HEK293 (cell line): ENCODE measurements around the gene KCNMA1.

Experiments used
- CTCF ChIA-PET: fragments of 350-600 bp; formaldehyde crosslinking; extraction: SDS; loops from one replicate; lab custom pipeline; 2021; ENCODE audit warnings: antibody characterized with exemption; lab: Yijun Ruan, JAX
- POLR2A ChIA-PET: fragments of 300-600 bp; formaldehyde crosslinking; extraction: SDS; loops from one replicate; lab custom pipeline; 2020; ENCODE audit warnings: antibody characterized with exemption, inconsistent platforms; lab: Yijun Ruan, JAX
- H3K27ac ChIP-seq: fragments of 200-500 bp; sonication (Bioruptor generic); 2 replicates; pipeline ENCODE4 v1.5.1; 2014; ENCODE audit warnings: low read depth, low read length, control low read depth, inconsistent platforms; ENCODE audit errors: extremely low read depth
- H3K36me3 ChIP-seq, 2 experiments: fragments of 200-500 bp in 1 of 2; sonication (Bioruptor generic) in 1 of 2; 1 replicate in 1 of 2; 2 replicates in 1 of 2; pipeline ENCODE4 v1.5.1; 2014 to 2017; ENCODE audit warnings: inconsistent platforms in 2 of 2, low read length in 2 of 2; ENCODE audit not compliant: control insufficient read depth in 2 of 2, insufficient read depth in 1 of 2
- H3K4me1 ChIP-seq: fragments of 200-500 bp; sonication (Bioruptor generic); 2 replicates; pipeline ENCODE4 v1.5.1; 2014; ENCODE audit warnings: mild to moderate bottlenecking, low read length, inconsistent platforms; ENCODE audit not compliant: control insufficient read depth, insufficient read depth
- H3K4me3 ChIP-seq: 2 replicates; pipeline ENCODE4 v1.5.1; 2011; ENCODE audit warnings: low read depth, mild to moderate bottlenecking, control low read depth, low read length, moderate library complexity
- H3K9me3 ChIP-seq: fragments of 200-500 bp; sonication (Bioruptor generic); 2 replicates; pipeline ENCODE4 v1.5.1; 2014; ENCODE audit warnings: low read depth, low read length, inconsistent platforms; ENCODE audit not compliant: control insufficient read depth, insufficient read depth
- MEIS1 ChIP-seq: sonication (generic); formaldehyde crosslinking; IDR thresholded peaks from 2 replicates; pipeline ENCODE4 v1.8.1; 2022; ENCODE audit warnings: missing genetic modification reagents, mild to moderate bottlenecking, borderline replicate concordance
- PRDM1 ChIP-seq: fragments of 450-650 bp; formaldehyde crosslinking; IDR thresholded peaks from 2 replicates; pipeline ENCODE4; 2016; ENCODE audit warnings: missing biosample characterization, missing genetic modification characterization
- SALL2 ChIP-seq: fragments of 450-650 bp; formaldehyde crosslinking; IDR thresholded peaks from 2 replicates; pipeline ENCODE4 v1.5.0; 2017; ENCODE audit warnings: missing biosample characterization, mild to moderate bottlenecking, missing genetic modification characterization, borderline replicate concordance
- ZBTB20 ChIP-seq: fragments of 450-650 bp; formaldehyde crosslinking; IDR thresholded peaks from 2 replicates; pipeline ENCODE4 v1.5.1; 2016; ENCODE audit warnings: missing biosample characterization, missing genetic modification characterization
- ZNF221 ChIP-seq: fragments of 450-650 bp; formaldehyde crosslinking; IDR thresholded peaks from 2 replicates; pipeline ENCODE4 v1.5.1; 2017; ENCODE audit warnings: missing biosample characterization, missing genetic modification characterization, borderline replicate concordance
- ZNF248 ChIP-seq: fragments of 450-650 bp; formaldehyde crosslinking; IDR thresholded peaks from 2 replicates; pipeline ENCODE4 v1.5.1; 2017; ENCODE audit warnings: missing biosample characterization, missing genetic modification characterization
- ZNF292 ChIP-seq: fragments of 450-650 bp; formaldehyde crosslinking; IDR thresholded peaks from 2 replicates; pipeline ENCODE4 v1.5.1; 2016; ENCODE audit warnings: low read depth, missing biosample characterization, missing genetic modification characterization, borderline replicate concordance
- ZNF366 ChIP-seq: fragments of 450-650 bp; formaldehyde crosslinking; conservative IDR thresholded peaks from 2 replicates; pipeline ENCODE4 v1.5.1; 2016; ENCODE audit warnings: missing biosample characterization, missing genetic modification characterization
- ZNF530 ChIP-seq: fragments of 450-650 bp; formaldehyde crosslinking; IDR thresholded peaks from 2 replicates; pipeline ENCODE4 v1.5.1; 2016; ENCODE audit warnings: low read depth, missing biosample characterization, missing genetic modification characterization
- ZNF585B ChIP-seq: fragments of 450-650 bp; formaldehyde crosslinking; IDR thresholded peaks from 2 replicates; pipeline ENCODE4 v1.5.1; 2016; ENCODE audit warnings: missing biosample characterization, missing genetic modification characterization
- ZNF596 ChIP-seq: fragments of 450-650 bp; IDR thresholded peaks from 2 replicates; pipeline ENCODE4 v1.5.0; 2018; ENCODE audit warnings: missing biosample characterization, mild to moderate bottlenecking, missing genetic modification characterization, moderate library complexity
- ZNF670 ChIP-seq: fragments of 450-650 bp; formaldehyde crosslinking; IDR thresholded peaks from 2 replicates; pipeline ENCODE4 v1.5.1; 2016; ENCODE audit warnings: missing biosample characterization, missing genetic modification characterization, low read depth
- ZNF76 ChIP-seq: fragments of 450-650 bp; formaldehyde crosslinking; IDR thresholded peaks from 2 replicates; pipeline ENCODE4; 2016; ENCODE audit warnings: low read depth, missing biosample characterization, missing genetic modification characterization, borderline replicate concordance
- TF ChIP-seq, protein P1 (sequence below): fragments of 450-650 bp; formaldehyde crosslinking; IDR thresholded peaks from 2 replicates; pipeline ENCODE4 v1.5.1; 2016; ENCODE audit warnings: missing biosample characterization, missing genetic modification characterization
- TF ChIP-seq, protein P2 (sequence below): fragments of 450-650 bp; formaldehyde crosslinking; IDR thresholded peaks from 2 replicates; pipeline ENCODE4 v1.5.1; 2016; ENCODE audit warnings: missing biosample characterization, missing genetic modification characterization
- TF ChIP-seq, protein P3 (sequence below): fragments of 450-650 bp; IDR thresholded peaks from 2 replicates; pipeline ENCODE4 v1.5.1; 2018; ENCODE audit warnings: missing biosample characterization, mild to moderate bottlenecking, missing genetic modification characterization
- TF ChIP-seq, protein P4 (sequence below): fragments of 450-650 bp; formaldehyde crosslinking; IDR thresholded peaks from 2 replicates; pipeline ENCODE4 v1.5.1; 2016; ENCODE audit warnings: missing biosample characterization, missing genetic modification characterization

The KCNMA1 gene

DNA sequence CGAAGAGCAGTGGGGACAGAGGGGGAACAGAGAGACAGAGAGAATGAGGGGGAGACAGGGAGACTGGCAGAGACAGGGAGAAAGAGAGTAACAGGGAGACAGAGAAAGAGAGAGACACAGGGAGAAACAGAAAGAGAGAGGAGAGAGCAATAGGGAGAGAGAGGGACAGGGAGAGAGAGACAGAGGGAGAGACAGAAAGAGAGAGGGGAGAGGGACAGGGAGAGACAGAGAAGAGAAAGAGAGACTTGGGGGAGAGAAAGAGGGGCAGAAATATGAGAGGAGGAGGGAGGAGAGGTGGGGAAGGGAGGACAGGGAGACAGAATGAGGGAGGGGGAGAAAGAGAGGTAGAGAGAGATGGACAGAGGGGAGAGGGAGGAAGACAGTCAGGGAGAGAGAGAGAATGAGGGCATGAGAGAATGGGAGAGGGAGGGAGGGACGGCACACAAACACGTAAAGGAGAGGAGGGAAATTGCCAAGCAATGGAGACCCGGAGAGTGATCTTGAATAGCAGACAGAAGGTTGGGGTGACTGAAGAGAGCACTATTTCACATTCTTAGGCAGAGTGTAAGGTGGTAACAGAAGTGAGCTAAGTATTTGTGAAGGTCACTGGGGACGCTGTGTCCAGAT, 33.3 kb upstream of the KCNMA1 start (continued):
- TF ChIP-seq, protein P1, sequence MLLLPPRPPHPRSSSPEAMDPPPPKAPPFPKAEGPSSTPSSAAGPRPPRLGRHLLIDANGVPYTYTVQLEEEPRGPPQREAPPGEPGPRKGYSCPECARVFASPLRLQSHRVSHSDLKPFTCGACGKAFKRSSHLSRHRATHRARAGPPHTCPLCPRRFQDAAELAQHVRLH (tag by site-specific recombination), result no peak
- 0 out of 2 replicates have a peak, but pooled peaks have one; percentile 70 for TF ChIP-seq SALL2

DNA sequence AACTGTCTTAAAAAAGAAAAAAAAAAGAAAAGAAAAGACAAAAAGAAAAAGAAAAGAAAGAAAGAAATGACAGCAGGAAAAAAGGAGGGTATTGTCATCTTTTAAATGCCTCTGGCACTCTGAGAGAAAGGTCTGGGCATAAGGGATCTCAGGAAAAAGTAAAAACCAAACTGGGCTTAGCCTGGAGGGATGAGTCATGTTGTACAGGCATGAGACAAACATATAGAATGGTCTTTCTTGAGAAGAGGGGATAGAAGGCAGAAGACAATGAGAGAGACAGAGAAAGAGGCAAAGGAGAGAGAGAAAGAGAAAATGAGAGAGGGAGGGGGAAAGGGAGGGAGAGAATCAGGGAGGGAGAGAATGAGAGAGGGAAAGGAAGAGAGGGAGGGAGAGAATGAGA, 32.3 kb upstream of the KCNMA1 start:
- H3K27ac ChIP-seq, result no peak overlapping the region
- ChIA-PET CTCF (no interaction called here), POLR2A (no interaction called here)

DNA sequence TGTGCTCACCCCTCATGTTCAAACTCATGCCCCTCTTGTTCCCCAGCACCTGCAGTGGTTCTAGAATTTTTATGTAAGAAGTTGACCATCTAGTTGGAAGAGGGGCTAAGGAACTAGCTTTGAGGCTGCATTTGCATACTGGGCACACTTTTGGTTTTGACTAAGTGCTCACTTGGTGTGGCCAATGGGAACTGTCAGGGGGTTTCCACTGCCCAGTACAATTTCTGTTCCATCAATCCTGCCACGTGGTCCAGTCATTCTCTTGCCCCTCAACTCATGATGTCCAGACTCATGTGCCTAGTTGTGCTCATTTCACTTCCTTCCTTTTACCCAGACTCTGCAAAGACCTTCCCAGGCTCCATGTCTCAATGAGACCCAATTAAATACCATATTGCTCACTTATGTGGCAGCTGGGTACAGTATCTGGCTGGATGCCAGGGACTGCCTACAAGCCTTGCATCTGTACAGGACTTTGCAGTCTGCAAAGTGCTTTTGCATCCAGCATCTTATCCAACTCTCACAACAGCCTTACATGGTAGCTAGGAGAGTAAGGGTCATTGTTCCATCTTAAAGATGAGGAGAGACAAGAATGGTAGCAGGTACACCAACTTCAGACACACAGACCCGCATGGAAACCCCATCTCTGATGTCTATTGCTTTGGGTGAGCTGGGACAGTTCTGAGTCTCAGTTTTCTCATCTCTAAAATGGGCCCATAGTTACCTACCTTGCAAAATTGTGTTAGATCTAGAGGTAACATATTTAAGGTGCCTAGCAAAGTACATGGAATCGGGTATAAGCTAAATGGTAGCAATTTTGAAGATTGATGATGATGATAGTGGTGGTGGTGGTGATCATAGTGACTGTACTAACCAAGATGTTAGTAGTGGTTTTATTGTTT, 30.1 kb upstream of the KCNMA1 start:
- CTCF ChIA-PET, result interaction anchor here (1.1 to 1.3 kb wide), 3 partner anchors 44 to 52 kb away, joined by 3 to 6 read pairs (median 4); no protein-coding TSS in a partner anchor
- no peaks in the 10 kb centered on the region for H3K4me1 ChIP-seq
- no peaks in the 10 kb centered on the region for H3K9me3 ChIP-seq
- no peak overlapping the region for H3K4me3 ChIP-seq
- no peak overlapping the region for H3K27ac ChIP-seq
- POLR2A ChIA-PET, result no interaction called here
- H3K36me3 ChIP-seq, result no peaks in the 10 kb centered on the region
- TF ChIP-seq, protein P2, sequence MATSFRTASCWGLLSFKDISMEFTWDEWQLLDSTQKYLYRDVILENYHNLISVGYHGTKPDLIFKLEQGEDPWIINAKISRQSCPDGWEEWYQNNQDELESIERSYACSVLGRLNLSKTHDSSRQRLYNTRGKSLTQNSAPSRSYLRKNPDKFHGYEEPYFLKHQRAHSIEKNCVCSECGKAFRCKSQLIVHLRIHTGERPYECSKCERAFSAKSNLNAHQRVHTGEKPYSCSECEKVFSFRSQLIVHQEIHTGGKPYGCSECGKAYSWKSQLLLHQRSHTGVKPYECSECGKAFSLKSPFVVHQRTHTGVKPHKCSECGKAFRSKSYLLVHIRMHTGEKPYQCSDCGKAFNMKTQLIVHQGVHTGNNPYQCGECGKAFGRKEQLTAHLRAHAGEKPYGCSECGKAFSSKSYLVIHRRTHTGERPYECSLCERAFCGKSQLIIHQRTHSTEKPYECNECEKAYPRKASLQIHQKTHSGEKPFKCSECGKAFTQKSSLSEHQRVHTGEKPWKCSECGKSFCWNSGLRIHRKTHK, result no peak
- no peak for TF ChIP-seq ZNF221 (tag by site-specific recombination)
- TF ChIP-seq ZNF76 (tag by site-specific recombination), result no peak
- TF ChIP-seq, protein P1 (tag by site-specific recombination), result peak; percentile 12; the same call in 1 of the 2 replicates

More for the DNA sequence above, 32.3 kb upstream of the KCNMA1 start:
- Histone ChIP-seq H3K4me3 (no peak overlapping the region), H3K9me3 (no peaks in the 10 kb centered on the region), H3K36me3 (no peaks in the 10 kb centered on the region), H3K4me1 (no peaks in the 10 kb centered on the region)
- no peak for TF ChIP-seq ZNF248 (tag by site-specific recombination)
- peak; percentile 54 for TF ChIP-seq ZNF366 (tag by site-specific recombination)
- TF ChIP-seq ZNF585B (tag by site-specific recombination), result no peak
- TF ChIP-seq MEIS1 (CRISPR knock-in tag), result no peak
- peak; percentile 78 for TF ChIP-seq PRDM1 (tag by site-specific recombination)
- no peak for TF ChIP-seq ZBTB20 (tag by site-specific recombination)
- TF ChIP-seq, protein P3, sequence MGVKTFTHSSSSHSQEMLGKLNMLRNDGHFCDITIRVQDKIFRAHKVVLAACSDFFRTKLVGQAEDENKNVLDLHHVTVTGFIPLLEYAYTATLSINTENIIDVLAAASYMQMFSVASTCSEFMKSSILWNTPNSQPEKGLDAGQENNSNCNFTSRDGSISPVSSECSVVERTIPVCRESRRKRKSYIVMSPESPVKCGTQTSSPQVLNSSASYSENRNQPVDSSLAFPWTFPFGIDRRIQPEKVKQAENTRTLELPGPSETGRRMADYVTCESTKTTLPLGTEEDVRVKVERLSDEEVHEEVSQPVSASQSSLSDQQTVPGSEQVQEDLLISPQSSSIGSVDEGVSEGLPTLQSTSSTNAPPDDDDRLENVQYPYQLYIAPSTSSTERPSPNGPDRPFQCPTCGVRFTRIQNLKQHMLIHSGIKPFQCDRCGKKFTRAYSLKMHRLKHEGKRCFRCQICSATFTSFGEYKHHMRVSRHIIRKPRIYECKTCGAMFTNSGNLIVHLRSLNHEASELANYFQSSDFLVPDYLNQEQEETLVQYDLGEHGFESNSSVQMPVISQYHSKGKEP (tag by site-specific recombination), result no peak
- TF ChIP-seq, protein P4, sequence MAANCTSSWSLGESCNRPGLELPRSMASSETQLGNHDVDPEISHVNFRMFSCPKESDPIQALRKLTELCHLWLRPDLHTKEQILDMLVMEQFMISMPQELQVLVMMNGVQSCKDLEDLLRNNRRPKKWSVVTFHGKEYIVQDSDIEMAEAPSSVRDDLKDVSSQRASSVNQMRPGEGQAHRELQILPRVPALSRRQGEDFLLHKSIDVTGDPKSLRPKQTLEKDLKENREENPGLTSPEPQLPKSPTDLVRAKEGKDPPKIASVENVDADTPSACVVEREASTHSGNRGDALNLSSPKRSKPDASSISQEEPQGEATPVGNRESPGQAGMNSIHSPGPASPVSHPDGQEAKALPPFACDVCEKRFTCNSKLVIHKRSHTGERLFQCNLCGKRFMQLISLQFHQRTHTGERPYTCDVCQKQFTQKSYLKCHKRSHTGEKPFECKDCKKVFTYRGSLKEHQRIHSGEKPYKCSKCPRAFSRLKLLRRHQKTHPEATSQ (tag by site-specific recombination), result no peak
- TF ChIP-seq ZNF596 (tag by site-specific recombination), result 0 out of 2 replicates have a peak, but pooled peaks have one; percentile 14
- no peak for TF ChIP-seq ZNF292
- TF ChIP-seq ZNF670 (tag by site-specific recombination), result no peak
- TF ChIP-seq ZNF530, result no peak
